Anterior cingulate cortex (tissue), 58 donors: ENCODE measurements around the gene POLE.

Experiments used
- DNase-seq, 58 donors: peaks; one replicate each; lab custom pipeline; 2025; lab: John Stamatoyannopoulos, UW

Gene POLE

GRCh38 chr12:132687211-132688164 lies at the start of gene POLE, which contains the start of gene PXMP2:
Gene POLE (minus strand): TSS chr12:132687342. CDS start chr12:132687315, 27 bp downstream.
Gene PXMP2 (plus strand): TSS chr12:132687587. CDS start chr12:132687671, 84 bp downstream.
- peak; percentile 54 to 96 (median 88) for DNase-seq

GRCh38 chr12:132736913-132737312 lies 49.8 kb upstream of the POLE start:
- no peak for DNase-seq

- no peak for DNase-seq
These were observed 49.2 kb upstream of the POLE start for GRCh38 chr12:132736378-132736777.

- DNase-seq = no peak
These were observed 48.4 kb upstream of the POLE start for GRCh38 chr12:132735496-132735895.

GRCh38 chr12:132734206-132734605 lies 47.1 kb upstream of the POLE start:
- DNase-seq = no peak

GRCh38 chr12:132731574-132731973 lies 44.4 kb upstream of the POLE start:
- no peak for DNase-seq

GRCh38 chr12:132730353-132730752 lies 43.2 kb upstream of the POLE start:
- DNase-seq = no peak

- peak in 21 of 58 donors; percentile 4 to 61 (median 26) for DNase-seq
These were observed 42.6 kb upstream of the POLE start for GRCh38 chr12:132729541-132730320.

GRCh38 chr12:132728502-132728901 lies 41.4 kb upstream of the POLE start:
- no peak for DNase-seq

GRCh38 chr12:132727091-132727794 lies 40.1 kb upstream of the POLE start:
- no peak for DNase-seq

- DNase-seq = peak in 1 of 58 donors; percentile 32
These were observed 39.2 kb upstream of the POLE start for GRCh38 chr12:132726386-132726785.

GRCh38 chr12:132724506-132725241 lies 37.5 kb upstream of the POLE start:
- DNase-seq = peak in 2 of 58 donors; percentile 8 to 15

- DNase-seq = no peak
These were observed 36.6 kb upstream of the POLE start for GRCh38 chr12:132723764-132724140.

- DNase-seq = no peak
These were observed 36.0 kb upstream of the POLE start for GRCh38 chr12:132723015-132723763.

- DNase-seq = no peak
These were observed 33.6 kb upstream of the POLE start for GRCh38 chr12:132720606-132721345.

- no peak for DNase-seq
These were observed 32.8 kb upstream of the POLE start for GRCh38 chr12:132719954-132720324.

GRCh38 chr12:132719141-132719953 lies 32.2 kb upstream of the POLE start:
- no peak for DNase-seq

GRCh38 chr12:132718644-132719043 lies 31.5 kb upstream of the POLE start:
- DNase-seq = no peak
